AG09319 (cell line): Measurements from ENCODE around the gene KRI1.

ENCODE experiments used
- DNase-seq: peaks from one replicate; pipeline ENCODE4 v3.0.0-alpha.2; 2010; ENCODE audit warnings: low read depth; ENCODE audit errors: extremely low read depth
- CTCF ChIP-seq: IDR thresholded peaks from 2 replicates; pipeline ENCODE4 v1.5.1; 2011; ENCODE audit warnings: low read depth, mild to moderate bottlenecking, inconsistent platforms, low read length, moderate library complexity

KRI1 gene

DNA sequence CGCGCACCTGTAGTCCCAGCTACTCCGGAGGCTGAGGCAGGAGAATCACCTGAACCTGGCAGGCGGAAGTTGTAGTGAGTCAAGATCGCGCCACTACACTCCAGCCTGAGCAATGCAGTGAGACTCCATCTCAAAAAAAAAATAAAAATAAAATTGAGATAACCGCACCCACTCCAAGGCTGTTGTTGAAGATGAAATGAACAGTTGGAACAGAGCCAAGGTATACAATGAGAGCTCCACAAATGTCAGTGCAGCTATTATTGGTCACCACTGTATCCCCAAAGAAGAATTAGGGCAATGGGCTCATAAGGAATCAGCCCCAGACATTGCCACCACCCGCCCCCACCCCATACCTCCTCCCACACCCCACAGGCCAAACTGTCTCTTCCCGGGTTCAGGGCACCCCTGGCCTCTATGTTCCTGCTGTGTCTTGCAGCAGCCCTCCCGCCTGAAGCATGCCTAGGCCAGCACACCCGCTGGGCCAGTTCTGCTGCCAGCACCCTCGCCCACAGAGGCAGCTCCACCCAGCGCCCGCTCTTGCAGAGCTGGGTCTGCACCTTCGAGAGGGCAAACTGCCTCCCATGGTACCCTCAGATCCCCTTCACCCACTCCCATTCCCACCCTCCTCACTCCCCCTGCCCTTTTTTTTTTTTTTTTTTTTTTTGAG is 45.0 kb downstream of the KRI1 start:
- no peak for DNase-seq

DNA sequence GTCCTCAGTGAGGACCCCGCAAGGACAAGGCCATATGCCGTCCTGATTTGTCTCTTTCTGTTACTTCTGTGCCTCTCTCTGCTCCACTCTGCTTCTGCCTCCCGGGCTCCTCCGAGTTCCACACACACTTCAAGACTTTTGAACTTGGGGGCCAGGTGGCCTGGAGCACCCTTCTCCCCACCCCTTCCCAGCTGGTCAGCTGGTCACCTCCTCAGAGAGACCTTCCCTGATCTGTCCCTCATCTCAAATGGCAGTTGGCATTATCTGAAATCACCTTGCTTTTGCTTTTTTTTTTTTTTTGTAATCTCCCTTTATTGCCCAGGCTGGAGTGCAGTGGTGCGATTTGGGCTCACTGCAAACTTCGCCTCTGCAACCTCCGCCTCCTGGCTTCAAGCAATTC is 46.4 kb downstream of the KRI1 start:
- DNase-seq = no peak
- TF ChIP-seq CTCF = no peak

More for the DNA sequence above, 45.0 kb downstream of the KRI1 start:
- no peak for TF ChIP-seq CTCF

GRCh38 chr19:10518444-10519361 is 47.1 kb downstream of the KRI1 start:
- no peak for DNase-seq
- TF ChIP-seq CTCF = no peak

GRCh38 chr19:10517760-10518443 is 47.9 kb downstream of the KRI1 start:
- no peak for DNase-seq
- no peak for TF ChIP-seq CTCF

GRCh38 chr19:10517361-10517759 is 48.5 kb downstream of the KRI1 start, which contains the start of gene S1PR5:
TSS of gene S1PR5 (minus strand) at chr19:10517447. CDS start at chr19:10515011, 2,436 bp downstream.
- TF ChIP-seq CTCF = no peak
- DNase-seq = no peak

DNA sequence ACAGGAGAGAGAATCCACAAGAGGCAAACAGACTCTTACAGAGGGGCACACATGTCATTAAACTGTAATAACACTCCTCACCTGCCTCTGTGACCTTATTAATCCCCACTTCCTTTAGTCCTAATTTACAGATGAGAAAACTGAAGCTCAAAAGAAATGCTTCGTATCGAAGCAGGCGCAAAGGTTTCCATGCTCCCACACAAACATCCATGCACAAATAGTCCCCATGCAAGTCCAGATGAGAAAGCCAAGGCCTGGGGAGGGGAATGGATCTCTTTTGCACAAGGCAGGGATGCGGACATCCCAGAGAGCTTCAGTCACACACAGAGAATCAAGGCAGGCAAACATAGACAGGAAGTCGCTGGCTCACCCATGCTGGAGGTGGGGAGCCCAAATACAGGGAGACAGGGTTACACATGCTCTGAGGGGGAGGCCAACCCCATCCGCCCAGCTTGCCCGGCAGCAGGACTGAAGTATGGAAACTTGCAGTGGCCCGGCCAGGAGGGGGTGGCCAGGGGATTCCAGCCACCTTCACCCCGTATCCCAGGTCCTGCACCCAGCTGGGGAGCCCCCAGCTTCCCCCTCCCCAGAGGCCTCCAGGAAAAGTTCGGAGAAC is 49.0 kb downstream of the KRI1 start:
- no peak for DNase-seq
- TF ChIP-seq CTCF = no peak

GRCh38 chr19:10516064-10516385 is 49.8 kb downstream of the KRI1 start:
- TF ChIP-seq CTCF = no peak

More at GRCh38 chr19:10516064-10516385, 49.8 kb downstream of the KRI1 start:
- DNase-seq = no peak
